ENCODE measurements around the gene EMSY.
"Not testable (repeated sequence)": the region's sequence is repeated elsewhere in the genome, so short reads cannot be mapped to it uniquely, and the experiment has no call there.

EMSY gene

GRCh38 chr11:76577226-76577920 lies 132.6 kb downstream of the EMSY start:
- DNase-seq: no peak

- no peak for DNase-seq
Observed at GRCh38 chr11:76577921-76578653, 133.3 kb downstream of the EMSY start.

- no peak for DNase-seq
Observed at GRCh38 chr11:76578654-76579055, 133.8 kb downstream of the EMSY start.

DNA sequence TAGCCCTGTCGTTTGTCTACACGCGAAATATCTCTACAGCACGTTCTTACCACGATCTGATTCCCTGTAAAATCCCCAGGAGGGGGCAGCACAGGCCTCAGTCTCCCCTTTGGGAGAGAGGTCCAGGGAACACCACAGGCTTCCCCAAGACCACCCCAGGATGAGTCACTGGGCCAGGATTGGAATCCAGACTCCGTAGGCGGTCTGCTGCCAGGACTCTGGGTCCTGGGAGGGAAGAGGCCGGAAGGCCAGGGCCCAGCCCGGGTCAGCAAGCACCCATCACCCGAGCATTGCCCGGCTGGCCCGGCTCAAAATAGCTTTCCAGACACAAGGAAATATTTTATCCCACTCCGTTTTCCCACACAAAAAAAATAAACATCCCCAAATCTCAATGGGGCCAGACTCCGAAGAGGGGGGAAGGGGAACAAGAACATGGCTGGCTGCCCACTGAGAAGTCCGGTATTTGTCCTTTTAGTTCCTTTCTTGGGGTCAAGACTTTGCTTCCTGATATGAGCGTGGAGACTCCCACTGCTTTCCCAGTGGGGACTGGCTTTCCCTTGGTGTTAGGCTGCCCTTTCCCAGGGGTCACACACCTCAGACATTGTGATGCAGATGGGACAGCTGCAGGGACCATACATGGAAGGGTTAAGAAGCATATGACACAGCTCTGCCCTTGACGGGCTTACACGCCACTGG lies 134.4 kb downstream of the EMSY start:
- no peak for DNase-seq

DNA sequence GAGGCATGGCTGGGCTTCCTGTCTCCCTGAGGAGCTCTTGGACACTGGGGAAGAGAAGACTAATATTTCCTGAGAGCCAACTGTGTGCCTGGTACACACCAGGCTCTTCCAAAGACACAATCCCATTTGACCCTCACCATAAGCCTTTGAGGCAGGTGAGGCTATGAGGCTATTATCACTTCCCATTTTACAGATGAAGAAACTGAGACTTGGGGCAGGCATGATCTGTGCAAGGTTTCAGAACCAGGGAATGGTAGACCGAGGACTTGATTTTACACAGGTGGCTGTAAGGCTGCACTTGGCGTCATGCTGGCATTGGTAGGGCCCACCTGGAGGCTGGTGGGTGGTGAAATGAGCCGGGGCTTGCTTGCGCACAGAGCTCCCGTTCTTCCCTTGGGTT lies 134.9 kb downstream of the EMSY start:
- no peak for DNase-seq

DNA sequence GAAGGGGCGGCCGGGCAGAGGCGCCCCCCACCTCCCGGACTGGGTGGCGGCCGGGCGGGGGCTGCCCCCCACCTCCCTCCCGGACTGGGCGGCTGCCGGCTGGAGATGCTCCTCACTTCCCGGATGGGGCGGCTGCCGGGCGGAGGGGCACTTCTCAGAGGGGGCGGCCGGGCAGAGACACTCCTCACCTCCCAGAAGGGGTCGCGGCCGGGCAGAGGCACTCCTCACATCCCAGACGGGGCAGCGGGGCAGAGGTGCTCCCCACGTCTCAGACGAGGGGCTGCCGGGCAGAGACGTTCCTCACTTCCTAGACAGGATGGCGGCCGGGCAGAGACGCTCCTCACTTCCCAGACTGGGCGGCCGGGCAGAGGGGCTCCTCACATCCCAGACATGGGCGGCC lies 137.7 kb downstream of the EMSY start:
- not testable (repeated sequence) for DNase-seq

GRCh38 chr11:76587820-76588454 lies 143.1 kb downstream of the EMSY start:
- no peak for DNase-seq

- no peak for DNase-seq
Observed at GRCh38 chr11:76588455-76589325, 143.9 kb downstream of the EMSY start.

GRCh38 chr11:76589477-76589876 lies 144.7 kb downstream of the EMSY start:
- DNase-seq: no peak

DNA sequence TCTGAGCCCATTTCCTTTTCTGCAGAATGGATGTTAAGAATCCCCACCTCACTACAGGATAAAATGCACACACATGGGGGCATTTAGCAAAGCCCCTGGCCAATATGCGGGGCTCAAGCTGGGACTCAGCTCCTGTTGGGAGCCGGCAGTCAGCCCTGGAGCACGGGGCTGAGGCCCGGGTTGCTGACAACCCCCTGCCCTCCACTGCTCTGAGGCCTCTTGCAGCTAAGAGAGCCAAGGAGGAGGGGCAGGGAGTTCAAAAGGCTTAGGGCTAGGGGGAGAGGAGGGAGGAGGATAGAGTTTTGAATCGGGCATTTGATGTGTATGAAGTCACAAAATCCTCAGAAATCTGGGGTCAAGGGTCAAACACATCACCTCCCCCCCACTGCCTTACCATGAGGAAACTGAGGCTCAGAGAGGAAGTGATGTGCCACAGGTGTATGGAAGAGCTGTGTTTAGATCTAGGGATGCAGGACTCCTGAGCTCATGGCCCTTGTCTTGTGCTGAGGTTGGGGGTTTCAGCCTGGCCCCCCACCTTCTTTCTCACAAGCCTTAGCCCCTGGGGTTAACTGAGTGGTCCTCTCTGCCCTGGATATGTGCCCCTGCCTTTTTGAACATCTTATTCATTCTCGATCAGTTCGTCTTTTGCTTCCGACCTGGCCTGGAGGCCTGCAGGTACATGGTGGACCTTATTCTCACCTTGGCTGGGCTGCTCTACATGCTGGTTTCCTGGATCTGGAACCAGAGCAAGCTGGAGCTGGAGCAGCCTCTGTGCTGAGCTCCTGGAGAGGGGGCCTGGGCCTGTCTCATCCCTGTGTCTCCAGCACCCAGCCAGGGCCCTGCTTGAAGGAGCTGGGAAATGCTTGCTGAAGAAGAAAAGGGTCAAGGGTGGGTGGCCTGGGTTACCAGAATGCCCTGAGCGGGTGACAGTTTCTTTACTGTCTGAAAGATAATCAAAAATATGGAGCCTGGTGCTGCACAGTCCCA lies 145.4 kb downstream of the EMSY start:
- no peak for DNase-seq

- DNase-seq: no peak
Observed at GRCh38 chr11:76591416-76591815, 146.6 kb downstream of the EMSY start.

GRCh38 chr11:76592025-76592914 lies 147.5 kb downstream of the EMSY start:
- DNase-seq: no peak

DNA sequence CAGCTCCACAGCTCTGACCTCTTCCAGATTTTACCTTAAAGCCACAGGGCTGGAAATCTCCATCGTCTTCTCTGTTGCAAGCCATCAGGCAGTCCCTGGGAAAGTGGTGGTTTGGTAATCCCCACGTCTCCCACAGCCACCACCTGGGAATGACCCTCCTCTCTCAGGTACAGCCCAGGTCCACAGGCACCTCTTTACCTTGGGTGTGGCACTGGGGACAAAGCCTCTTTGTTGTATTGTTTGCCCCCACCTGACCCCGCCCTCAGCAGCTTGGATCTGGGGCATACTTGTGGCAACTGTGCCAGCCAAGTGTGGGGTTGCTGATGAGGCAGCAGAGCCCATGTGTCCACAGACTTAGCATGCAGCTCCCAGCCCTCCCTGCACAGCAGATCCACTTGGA lies 148.1 kb downstream of the EMSY start:
- no peak for DNase-seq

DNA sequence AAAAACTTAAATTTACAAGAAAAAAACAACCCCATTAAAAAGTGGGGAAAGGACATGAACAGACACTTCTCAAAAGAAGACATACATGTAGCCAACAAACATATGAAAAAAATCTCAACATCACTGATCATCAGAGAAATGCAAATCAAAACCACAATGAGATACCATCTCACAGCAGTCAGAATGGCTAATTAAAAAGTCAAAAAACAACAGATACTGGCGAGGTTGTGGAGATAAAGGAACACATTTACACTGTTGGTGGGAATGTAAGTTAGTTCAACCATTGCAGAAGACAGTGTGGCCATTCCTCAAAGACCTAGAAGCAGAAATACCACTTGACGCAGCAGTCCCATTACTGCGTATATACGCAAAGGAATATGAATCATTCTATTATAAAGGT lies 150.3 kb downstream of the EMSY start:
- DNase-seq: not testable (repeated sequence)

GRCh38 chr11:76596652-76597051 lies 151.8 kb downstream of the EMSY start:
- no peak for DNase-seq

DNA sequence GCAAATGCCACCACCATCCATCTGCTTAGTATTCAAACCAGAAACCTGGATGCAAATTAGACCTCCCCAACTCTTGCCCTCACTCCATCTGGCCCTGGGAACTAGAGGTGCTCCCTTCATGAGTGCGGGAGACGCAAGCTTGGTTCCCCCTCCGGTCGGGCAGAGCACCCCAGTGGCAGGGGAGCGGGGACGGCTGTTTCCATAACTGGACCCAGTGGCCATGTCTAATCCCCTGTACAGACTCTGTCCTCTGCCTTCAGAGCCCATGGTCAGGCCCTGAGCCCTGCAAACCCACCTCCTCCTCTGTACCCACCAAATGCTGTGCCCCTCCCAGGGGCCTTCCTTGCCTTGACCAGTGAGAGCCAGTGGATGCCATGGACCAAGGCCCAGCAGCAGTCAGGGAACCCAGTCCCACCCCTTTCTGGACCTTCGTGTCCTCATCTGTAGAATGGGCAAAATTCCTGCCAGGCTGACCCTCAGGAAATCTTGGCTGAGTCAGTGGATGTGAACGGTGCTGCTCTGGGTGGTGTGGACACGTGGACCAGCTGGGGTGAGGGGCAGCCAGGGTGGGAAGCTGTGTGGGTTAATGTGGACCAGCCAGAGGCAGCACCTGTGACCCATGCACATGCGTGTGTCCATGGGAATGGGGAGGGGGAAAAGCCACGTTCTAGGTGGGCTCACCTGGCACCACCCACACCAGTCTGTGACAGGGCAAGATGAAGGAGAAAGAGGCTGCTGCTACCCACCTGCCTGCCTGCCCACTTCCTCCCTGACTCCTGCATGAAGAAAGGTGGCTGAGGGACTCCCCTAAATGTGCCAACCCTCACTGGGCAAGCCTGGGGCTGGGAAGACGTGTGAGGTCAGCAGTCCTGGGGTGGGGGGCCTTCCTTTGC lies 153.0 kb downstream of the EMSY start:
- DNase-seq: no peak

DNA sequence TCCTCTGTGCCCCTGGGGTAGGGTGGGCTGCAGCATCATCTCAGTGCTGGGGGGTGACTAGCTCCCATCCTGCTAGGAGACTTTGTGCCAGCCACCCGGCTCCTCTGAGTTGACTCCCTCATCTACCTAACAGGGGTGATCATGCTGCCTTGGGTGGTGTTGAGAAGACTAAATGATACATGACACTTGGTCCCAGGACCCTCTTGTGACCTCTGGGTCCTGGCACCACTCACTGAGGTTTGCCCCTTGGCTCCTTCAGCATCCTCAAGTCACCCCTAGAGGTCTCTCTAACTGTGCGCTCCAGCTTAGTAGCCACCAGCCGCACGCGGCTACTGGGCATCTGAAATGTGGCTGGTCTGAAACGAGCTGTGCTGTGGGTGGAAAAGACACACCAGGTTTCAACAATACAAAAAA lies 153.6 kb downstream of the EMSY start:
- DNase-seq: no peak

- DNase-seq: peak; percentile 1
Observed at GRCh38 chr11:76599041-76600013, 154.5 kb downstream of the EMSY start.

Measured in 8988T (cell line).